ENCODE measurements around the gene RENBP.

The RENBP gene

GRCh38 chrX:153927922-153928760 is 16.3 kb downstream of the RENBP start (continued):
- no peak for TF ChIP-seq ZNF18 (tag by site-specific recombination; IDR thresholded peaks at IDR 0.05)
- TF ChIP-seq SP7 (tag by site-specific recombination; IDR thresholded peaks at IDR 0.05), result peak; percentile 55; the same call in 1 of the 2 replicates
- TF ChIP-seq ZNF23 (tag by site-specific recombination; IDR thresholded peaks at IDR 0.05; ENCODE audit: borderline replicate concordance), result no peak
- no peak for TF ChIP-seq FEZF1 (tag by site-specific recombination; IDR thresholded peaks at IDR 0.05)
- peak; percentile 46; the same call in 1 of the 2 replicates for TF ChIP-seq GLI2 (tag by site-specific recombination; IDR thresholded peaks at IDR 0.05; ENCODE audit: borderline replicate concordance, low read depth)
- TF ChIP-seq SP3 (tag by site-specific recombination; IDR thresholded peaks at IDR 0.05), result peak; percentile 97
- peak; percentile 92 for TF ChIP-seq ZSCAN30 (tag by site-specific recombination; IDR thresholded peaks at IDR 0.05)
- no peak for TF ChIP-seq ZNF174 (tag by site-specific recombination; IDR thresholded peaks at IDR 0.05)
- TF ChIP-seq ZNF433 (tag by site-specific recombination; IDR thresholded peaks at IDR 0.05; ENCODE audit: low read depth), result no peak
- TF ChIP-seq PRDM2 (tag by site-specific recombination; IDR thresholded peaks at IDR 0.05; ENCODE audit: borderline replicate concordance), result no peak
- peak; percentile 84 for TF ChIP-seq ZNF223 (tag by site-specific recombination; IDR thresholded peaks at IDR 0.05)
- no peak; the same call in 1 of the 2 replicates for TF ChIP-seq ZBTB44 (tag by site-specific recombination; IDR thresholded peaks at IDR 0.05)
- no peak for TF ChIP-seq ZNF394 (tag by site-specific recombination; IDR thresholded peaks at IDR 0.05; ENCODE audit: borderline replicate concordance)
- TF ChIP-seq ZNF843 (tag by site-specific recombination; IDR thresholded peaks at IDR 0.05), result peak; percentile 31; the same call in 1 of the 2 replicates
- peak; percentile 81 for TF ChIP-seq KLF9 (tag by site-specific recombination; IDR thresholded peaks at IDR 0.05; ENCODE audit: low read depth)
- TF ChIP-seq ZNF585B (tag by site-specific recombination; IDR thresholded peaks at IDR 0.05), result no peak
- TF ChIP-seq KLF17 (tag by site-specific recombination; IDR thresholded peaks at IDR 0.05), result no peak
- no peak for TF ChIP-seq ZNF266 (tag by site-specific recombination; IDR thresholded peaks at IDR 0.05; ENCODE audit: low read depth)
- peak; percentile 94 for TF ChIP-seq ZBTB20 (tag by site-specific recombination; IDR thresholded peaks at IDR 0.05)
- peak; percentile 62; the same call in 1 of the 2 replicates for TF ChIP-seq HOXC10 (CRISPR knock-in tag; IDR thresholded peaks at IDR 0.05)
- TF ChIP-seq ZIC2 (tag by site-specific recombination; IDR thresholded peaks at IDR 0.05), result peak; percentile 53
- TF ChIP-seq BCL6B (tag by site-specific recombination; IDR thresholded peaks at IDR 0.05), result no peak
- TF ChIP-seq ZNF645 (tag by site-specific recombination; IDR thresholded peaks at IDR 0.05), result no peak
- TF ChIP-seq ZBTB1 (tag by site-specific recombination; IDR thresholded peaks at IDR 0.05), result no peak
- TF ChIP-seq BCL11B (tag by site-specific recombination; IDR thresholded peaks at IDR 0.05; ENCODE audit: low read depth), result 0 out of 2 replicates have a peak, but pooled peaks have one; percentile 30
- no peak for TF ChIP-seq ZNF19 (tag by site-specific recombination; IDR thresholded peaks at IDR 0.05; ENCODE audit: low read depth)
- TF ChIP-seq ZNF416 (tag by site-specific recombination; IDR thresholded peaks at IDR 0.05), result no peak
